Karpas-422 (cell line): ENCODE results near the gene NUDT21. TPM values are rescaled to one million over a fixed set of nuclear protein-coding genes. Genes with fewer than 3 reads are reported as not detected.

Source experiments
- total RNA-seq: library from RNA; depleted of rRNA; stranded (reverse); fragments of >200 nt; shearing (Covaris generic); gene quantifications from 2 replicates; pipeline ENCODE4 v1.2.3, GENCODE V29; 2014; ENCODE audit warnings: low replicate concordance; rRNA removed

The NUDT21 gene
- total RNA-seq, 1 experiment from 2014 or later = 170 TPM

Other genes with a start within 250 kb of the NUDT21 start
- 243 and 284 TPM in 2 replicates for gene AMFR, start 25.8 kb downstream of the NUDT21 start, total RNA-seq
- 51.9 and 61.0 TPM in 2 replicates for gene OGFOD1, start 222 bp upstream of the NUDT21 start, total RNA-seq
- 55.5 and 66.2 TPM in 2 replicates for gene BBS2, start 68.7 kb upstream of the NUDT21 start, total RNA-seq
- gene MT4, start 113.7 kb upstream of the NUDT21 start, total RNA-seq = not detected in 2 replicates
- gene MT3, start 138.2 kb upstream of the NUDT21 start, total RNA-seq = not detected in 2 replicates
- 292 and 385 TPM in 2 replicates for gene MT2A, start 157.3 kb upstream of the NUDT21 start, total RNA-seq
- not detected in 2 replicates for gene MT1E, start 174.4 kb upstream of the NUDT21 start, total RNA-seq
- not detected in 2 replicates for gene MT1M, start 181.3 kb upstream of the NUDT21 start, total RNA-seq
- gene MT1A, start 187.3 kb upstream of the NUDT21 start, total RNA-seq = not detected in 2 replicates
- gene MT1B, start 200.6 kb upstream of the NUDT21 start, total RNA-seq = 2.7 and 5.7 TPM in 2 replicates
- gene MT1F, start 206.6 kb upstream of the NUDT21 start, total RNA-seq = 36.3 and 68.5 TPM in 2 replicates
- not detected in 2 replicates for gene MT1G, start 216.7 kb upstream of the NUDT21 start, total RNA-seq
- gene MT1H, start 218.5 kb upstream of the NUDT21 start, total RNA-seq = 4.6 TPM in 1 of 2 replicates, not detected in the other
- 238 and 374 TPM in 2 replicates for gene MT1X, start 231.1 kb upstream of the NUDT21 start, total RNA-seq